SU-DHL-6 (cell line): Measurements from ENCODE around the gene ABCA4.

Source experiments
- H2AFZ ChIP-seq: fragments of 200-600 bp; sonication (generic); 2 replicates; pipeline ENCODE4 v1.6.1; 2014; ENCODE audit warnings: low read depth, mild to moderate bottlenecking, moderate library complexity, mixed read lengths, antibody characterized with exemption, low read length; ENCODE audit not compliant: severe bottlenecking
- H3F3A ChIP-seq: fragments of 200-600 bp; shearing (Covaris generic); 2 replicates; pipeline ENCODE4 v1.6.0; 2016; ENCODE audit warnings: antibody characterized with exemption, mild to moderate bottlenecking; ENCODE audit not compliant: insufficient read depth
- H3K27ac ChIP-seq: fragments of 200-600 bp; sonication (generic); 2 replicates; pipeline ENCODE4 v1.5.1; 2016; ENCODE audit warnings: low read depth, mild to moderate bottlenecking, low read length, moderate library complexity, mixed read lengths
- H3K27me3 ChIP-seq: fragments of 200-600 bp; sonication (generic), shearing (Covaris generic); 2 replicates; pipeline ENCODE4 v1.6.0; 2014; ENCODE audit warnings: mild to moderate bottlenecking, low read length
- H3K36me3 ChIP-seq: fragments of 200-600 bp; sonication (generic); 2 replicates; pipeline ENCODE4 v1.6.1; 2014; ENCODE audit warnings: mild to moderate bottlenecking, low read length, mixed read lengths
- H3K4me2 ChIP-seq: fragments of 300-600, 200-600 bp; shearing (Covaris generic), sonication (generic); 2 replicates; pipeline ENCODE4 v1.6.0; 2014; ENCODE audit warnings: low read length, low read depth, mild to moderate bottlenecking; ENCODE audit not compliant: poor library complexity, severe bottlenecking
- H3K4me3 ChIP-seq: fragments of 200-600 bp; sonication (generic); 2 replicates; pipeline ENCODE4 v1.5.1; 2014; ENCODE audit warnings: antibody characterized with exemption, low read length, mild to moderate bottlenecking, mixed read lengths; ENCODE audit not compliant: insufficient read depth, poor library complexity, severe bottlenecking
- H3K79me2 ChIP-seq: fragments of 200-600 bp; sonication (generic); 2 replicates; pipeline ENCODE4 v1.6.1; 2014; ENCODE audit warnings: mild to moderate bottlenecking, low read length, moderate library complexity; ENCODE audit not compliant: insufficient read depth
- H3K9ac ChIP-seq: fragments of 200-600 bp; sonication (generic); 2 replicates; pipeline ENCODE4 v1.7.0; 2014; ENCODE audit warnings: mild to moderate bottlenecking, low read length
- H3K9me2 ChIP-seq: fragments of 200-600 bp; sonication (generic); replicated peaks from 2 replicates; pipeline ENCODE4 v1.6.1; 2014; ENCODE audit warnings: low read length; ENCODE audit not compliant: insufficient read depth
- H3K9me3 ChIP-seq: fragments of 200-600 bp; sonication (generic); 2 replicates; pipeline ENCODE4 v1.6.1; 2014; ENCODE audit warnings: low read length, mixed read lengths; ENCODE audit not compliant: insufficient read depth
- H4K20me1 ChIP-seq: fragments of 200-600 bp; sonication (generic); 2 replicates; pipeline ENCODE4 v1.6.1; 2014; ENCODE audit warnings: low read depth, mild to moderate bottlenecking, antibody characterized with exemption, low read length, moderate library complexity, mixed read lengths
- CTCF ChIP-seq: fragments of 200-600 bp; sonication (generic); IDR thresholded peaks from one replicate; pipeline ENCODE4 v1.5.1; 2017; ENCODE audit warnings: antibody characterized with exemption, mild to moderate bottlenecking, low read length, moderate library complexity; ENCODE audit not compliant: insufficient read depth, poor library complexity, severe bottlenecking
- EZH2phosphoT487 ChIP-seq: fragments of 200-600 bp; sonication (generic), shearing (Covaris generic); conservative IDR thresholded peaks from 2 replicates; pipeline ENCODE4 v1.6.1; 2018; ENCODE audit warnings: mild to moderate bottlenecking, antibody characterized with exemption, low read length, moderate library complexity, mixed read lengths

The ABCA4 gene

DNA sequence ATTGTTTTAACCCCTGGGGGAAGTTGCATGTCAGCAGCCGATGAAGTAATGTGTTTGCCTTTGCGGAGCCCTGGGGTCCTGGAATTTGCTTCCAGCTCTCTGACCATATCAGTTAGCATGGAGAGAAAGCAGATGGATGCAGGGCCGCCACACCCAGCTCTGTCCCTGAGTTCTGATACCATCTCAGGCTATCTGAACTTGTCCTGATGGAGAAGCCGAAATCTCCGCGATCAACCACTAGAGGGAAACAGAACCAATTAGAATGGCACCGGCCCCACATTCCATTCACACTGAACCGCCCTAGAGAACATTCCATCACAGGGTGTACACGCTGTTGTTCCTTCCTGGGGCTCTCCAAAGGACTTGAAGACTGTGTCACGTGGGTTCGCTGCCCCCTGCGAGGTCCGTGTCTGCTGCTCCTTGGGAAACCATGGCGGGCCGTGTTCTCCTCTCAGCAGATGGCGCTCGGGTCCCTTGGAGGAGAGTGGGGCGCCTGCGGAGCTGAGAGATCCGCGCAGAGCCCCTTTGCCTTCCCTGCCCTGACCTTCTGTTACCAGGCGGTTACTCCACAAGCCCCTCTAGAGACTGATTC lies 75.4 kb downstream of the ABCA4 start:
- Histone ChIP-seq H3K4me2 (no peak overlapping the region), H3K9me3 (no peaks in the 10 kb centered on the region), H3K36me3 (no peaks in the 10 kb centered on the region), H4K20me1 (no peaks in the 10 kb centered on the region), H3K27me3 (no peaks in the 10 kb centered on the region), H3K9me2 (no peaks in the 10 kb centered on the region), H3K9ac (no peak overlapping the region), H3K79me2 (no peaks in the 10 kb centered on the region), H3K4me3 (no peak overlapping the region), H2AFZ (no peak overlapping the region), H3K27ac (no peak overlapping the region), H3F3A (no peaks in the 10 kb centered on the region)
- TF ChIP-seq CTCF (peak; percentile 41), EZH2phosphoT487 (no peak)

DNA sequence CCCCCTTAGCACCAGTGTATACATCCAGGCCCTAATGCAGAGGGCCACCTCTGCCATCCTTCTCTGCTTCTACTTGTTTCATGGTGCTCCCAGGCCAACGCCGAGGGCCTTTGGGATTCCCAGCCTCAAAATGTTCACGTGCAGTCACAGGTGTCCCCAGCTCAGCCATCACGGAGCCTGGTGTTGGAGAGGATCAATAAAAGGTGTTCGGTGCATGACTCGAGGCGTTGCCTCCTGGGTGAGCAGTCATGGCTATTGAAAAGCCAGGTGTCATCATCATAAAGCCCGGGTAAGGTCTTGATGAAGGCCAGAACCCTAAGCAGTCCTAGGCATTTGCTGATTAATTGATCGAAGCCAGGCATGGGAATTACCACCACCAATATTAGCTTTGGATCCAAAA lies 76.1 kb downstream of the ABCA4 start:
- Histone ChIP-seq H3K9me2 (no peaks in the 10 kb centered on the region), H3F3A (no peaks in the 10 kb centered on the region), H3K79me2 (no peaks in the 10 kb centered on the region), H4K20me1 (no peaks in the 10 kb centered on the region), H3K36me3 (no peaks in the 10 kb centered on the region), H3K4me3 (no peak overlapping the region), H3K9me3 (no peaks in the 10 kb centered on the region), H3K4me2 (no peak overlapping the region), H3K27me3 (no peaks in the 10 kb centered on the region), H2AFZ (no peak overlapping the region), H3K27ac (no peak overlapping the region), H3K9ac (no peak overlapping the region)
- TF ChIP-seq CTCF (no peak), EZH2phosphoT487 (no peak)

GRCh38 chr1:94044290-94044790 lies 76.6 kb downstream of the ABCA4 start:
- no peaks in the 10 kb centered on the region for H3K36me3 ChIP-seq
- H3K9me3 ChIP-seq = no peaks in the 10 kb centered on the region
- no peak overlapping the region for H3K4me3 ChIP-seq
- no peaks in the 10 kb centered on the region for H3K27me3 ChIP-seq
- H3K79me2 ChIP-seq = no peaks in the 10 kb centered on the region
- H3K4me2 ChIP-seq = no peak overlapping the region
- no peaks in the 10 kb centered on the region for H3F3A ChIP-seq
- TF ChIP-seq CTCF (no peak), EZH2phosphoT487 (no peak)
- H3K9ac ChIP-seq = no peak overlapping the region
- no peaks in the 10 kb centered on the region for H3K9me2 ChIP-seq
- no peaks in the 10 kb centered on the region for H4K20me1 ChIP-seq
- no peak overlapping the region for H3K27ac ChIP-seq
- H2AFZ ChIP-seq = no peak overlapping the region
